ENCODE results near the gene TPCN1. TPM values are rescaled to one million over a fixed set of nuclear protein-coding genes. Genes with fewer than 3 reads are reported as not detected.

TPCN1 gene
- polyA plus RNA-seq, 5 donors: 21.7 to 36.0 (median 28.8) TPM

DNA sequence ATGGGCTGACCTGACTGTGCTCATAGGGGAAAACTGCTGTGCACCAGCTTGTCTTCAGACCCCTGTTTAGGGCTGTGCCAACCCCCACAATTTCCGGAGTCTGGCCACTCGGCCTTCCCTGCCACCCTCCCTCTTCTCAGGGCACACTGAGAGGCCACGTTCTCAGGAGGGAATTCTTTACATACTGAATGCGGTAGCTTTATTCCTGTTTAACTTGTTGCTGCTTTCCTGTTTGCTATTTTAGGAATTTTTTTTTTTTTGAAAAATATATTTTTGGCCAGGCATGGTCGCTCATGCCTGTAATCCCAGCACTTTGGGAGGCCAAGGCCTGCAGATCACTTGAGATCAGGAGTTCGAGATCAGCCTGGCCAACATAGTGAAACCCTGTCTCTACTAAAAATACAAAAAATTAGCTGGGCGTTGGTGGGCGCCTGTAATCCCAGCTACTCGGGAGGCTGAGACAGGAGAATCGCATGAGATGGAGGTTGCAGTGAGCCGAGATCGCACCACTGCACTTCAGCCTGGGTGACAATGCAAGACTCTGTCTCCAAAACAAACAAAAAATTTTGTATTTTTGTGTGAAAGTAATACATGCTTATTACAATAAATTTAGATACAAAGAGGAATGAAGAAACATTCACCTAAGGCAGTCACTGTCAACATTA lies 39.5 kb downstream of the TPCN1 start:
- no peak for DNase-seq

DNA sequence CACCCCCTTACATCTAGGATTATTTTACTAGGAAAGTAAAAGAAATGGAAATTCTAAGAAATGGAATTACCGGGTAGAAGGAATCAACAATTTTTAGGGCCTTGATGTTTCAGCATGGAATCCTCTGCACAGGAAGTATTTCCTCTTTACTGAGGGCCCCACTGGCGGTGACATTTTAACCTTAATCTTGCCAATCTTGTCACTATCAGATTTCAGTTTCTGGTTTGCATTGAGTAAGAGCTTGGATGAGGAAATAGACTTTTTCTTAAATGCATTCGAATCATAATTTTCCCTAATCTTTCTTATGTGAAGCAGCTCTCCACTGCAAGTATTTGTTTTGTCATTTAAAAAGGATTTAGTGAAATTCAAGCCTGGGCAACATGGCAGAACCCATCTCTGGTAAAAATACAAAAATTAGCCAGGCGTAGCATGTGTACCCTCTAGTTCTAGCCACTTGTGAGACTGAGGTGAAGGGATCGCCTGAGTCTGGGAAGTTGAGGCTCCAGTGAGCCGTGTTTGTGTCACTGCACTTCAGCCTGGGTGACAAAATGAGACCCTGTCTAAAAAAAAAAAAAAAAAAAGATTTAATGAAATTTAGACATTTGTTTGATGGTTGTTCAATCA lies 40.7 kb downstream of the TPCN1 start:
- DNase-seq: no peak

DNA sequence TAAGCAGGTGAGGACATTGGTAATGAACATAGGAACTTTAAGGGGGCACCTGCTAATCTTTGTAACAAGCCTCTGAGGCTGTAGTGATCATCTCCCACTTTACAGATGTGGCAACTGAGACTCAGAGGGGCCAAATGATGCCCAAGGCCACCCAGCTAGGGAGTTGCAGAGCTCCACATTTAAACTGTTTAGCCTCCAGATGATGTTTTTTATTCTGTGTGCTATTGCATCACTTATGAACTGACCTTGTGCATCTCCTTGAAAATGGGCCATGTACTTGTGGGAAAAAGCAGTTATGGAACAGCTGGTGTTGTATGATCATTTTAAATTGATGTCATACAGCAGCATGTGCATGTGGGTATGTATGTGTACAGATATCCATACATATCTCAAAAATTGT lies 41.4 kb downstream of the TPCN1 start:
- DNase-seq: no peak

DNA sequence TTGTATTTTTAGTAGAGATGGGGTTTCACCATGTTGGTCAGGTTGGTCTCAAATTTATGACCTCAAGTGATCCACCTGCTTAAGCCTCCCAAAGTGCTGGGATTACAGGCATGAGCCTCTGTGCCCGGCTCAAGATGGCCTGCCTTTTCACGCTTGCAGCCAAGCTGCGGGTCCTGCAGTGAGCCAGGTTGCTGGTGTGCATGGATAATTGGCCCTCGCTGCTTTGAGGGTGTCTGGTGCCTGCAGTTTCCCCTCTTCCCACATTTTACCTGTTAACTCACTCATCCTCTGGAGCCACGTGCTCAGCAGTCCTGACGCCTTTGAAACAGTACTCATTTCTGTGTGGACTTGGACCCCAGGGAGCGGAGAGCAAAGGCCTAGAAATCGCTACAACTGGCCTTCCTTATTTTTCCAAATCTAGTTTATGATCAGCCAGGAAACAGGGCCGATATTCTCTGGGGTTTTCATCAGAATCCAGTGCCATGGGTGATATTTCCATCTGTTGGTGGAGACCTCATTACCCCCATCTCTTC lies 42.2 kb downstream of the TPCN1 start:
- DNase-seq: no peak

DNA sequence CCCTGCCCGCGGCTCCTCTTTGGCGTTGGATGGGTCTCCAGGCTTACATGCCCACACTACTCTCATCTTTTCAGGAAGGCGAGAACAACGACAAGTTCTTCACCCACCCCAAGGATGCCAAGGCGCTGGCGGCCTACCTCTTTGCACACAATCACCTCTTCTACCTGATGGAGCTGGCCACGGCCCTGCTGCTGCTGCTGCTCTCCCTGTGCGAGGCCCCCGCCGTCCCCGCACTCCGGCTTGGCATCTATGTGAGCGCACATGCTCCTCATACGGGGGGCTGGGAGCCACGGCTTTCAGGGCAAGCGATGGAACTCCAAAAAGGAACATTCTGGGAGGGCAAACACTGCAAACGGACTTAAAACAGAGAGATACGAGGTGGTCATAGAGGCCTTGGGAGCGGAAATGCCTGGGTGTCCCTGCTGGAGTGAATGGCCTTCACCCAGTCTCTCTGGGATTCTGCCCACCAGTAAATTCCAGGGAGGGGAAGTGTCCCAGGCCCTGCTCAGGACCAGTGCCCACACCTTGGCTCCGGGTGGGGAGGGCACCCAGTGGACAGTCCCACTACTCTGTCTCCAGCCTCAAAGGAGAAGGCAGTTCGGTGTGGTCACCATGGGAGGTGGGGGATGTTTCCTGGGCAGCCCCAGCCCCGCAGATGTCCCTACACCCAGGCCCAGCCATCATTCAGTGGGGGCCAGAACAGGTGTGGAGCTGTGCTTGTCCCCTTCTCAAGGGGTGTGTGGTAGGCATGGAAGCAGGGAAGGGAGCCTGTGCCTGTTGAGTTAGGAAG lies 45.0 kb downstream of the TPCN1 start:
- DNase-seq: no peak

DNA sequence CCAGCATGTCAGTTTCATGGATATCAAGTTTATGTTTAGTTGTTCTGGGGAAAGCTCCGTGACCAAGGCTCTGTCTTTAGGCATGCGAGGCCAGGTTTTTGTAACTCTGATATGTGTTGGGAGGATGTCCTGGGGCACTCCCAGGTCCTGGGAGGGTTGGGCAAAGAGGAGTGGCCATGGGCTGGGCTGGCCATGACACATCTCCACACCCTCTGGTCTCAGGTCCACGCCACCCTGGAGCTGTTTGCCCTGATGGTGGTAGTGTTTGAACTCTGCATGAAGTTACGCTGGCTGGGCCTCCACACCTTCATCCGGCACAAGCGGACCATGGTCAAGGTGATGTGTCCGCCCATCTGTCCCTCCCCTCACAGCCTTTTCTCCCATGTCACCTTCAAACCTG lies 46.4 kb downstream of the TPCN1 start:
- DNase-seq: no peak

DNA sequence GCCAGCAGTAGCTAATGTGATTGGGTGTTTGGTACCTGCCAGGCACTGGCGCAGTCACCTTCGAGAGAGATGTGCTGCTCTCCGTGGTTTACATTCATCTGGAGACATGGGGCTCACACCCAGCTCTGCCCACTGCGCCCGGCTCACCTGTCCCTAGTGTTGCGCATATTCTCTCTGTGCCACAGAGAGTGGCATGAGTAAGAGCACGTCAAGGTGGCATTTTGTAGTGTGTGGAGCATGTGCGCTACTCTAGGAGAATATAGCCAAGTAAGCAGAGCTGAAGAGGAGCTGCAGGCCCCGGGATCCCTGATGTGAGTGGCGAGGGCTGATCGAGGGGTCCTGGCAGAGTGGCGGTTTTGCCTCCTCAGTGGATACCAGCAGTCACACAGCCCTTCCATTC lies 46.9 kb downstream of the TPCN1 start:
- DNase-seq: no peak

DNA sequence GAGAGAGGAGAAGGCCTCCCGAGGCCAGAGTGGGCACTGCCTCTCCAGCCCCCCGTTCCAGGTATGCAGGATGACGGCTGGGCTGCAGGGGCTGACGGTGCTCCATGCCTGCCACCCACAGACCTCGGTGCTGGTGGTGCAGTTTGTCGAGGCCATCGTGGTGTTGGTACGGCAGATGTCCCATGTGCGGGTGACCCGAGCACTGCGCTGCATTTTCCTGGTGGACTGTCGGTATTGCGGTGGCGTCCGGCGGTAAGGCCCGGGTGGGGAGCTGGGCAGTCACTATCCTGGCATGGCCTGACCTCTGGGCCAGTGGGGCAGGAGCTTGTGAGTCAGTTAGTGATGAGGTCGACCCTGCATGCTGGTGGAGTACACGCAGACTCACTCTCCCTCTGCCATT lies 47.4 kb downstream of the TPCN1 start:
- DNase-seq: no peak

DNA sequence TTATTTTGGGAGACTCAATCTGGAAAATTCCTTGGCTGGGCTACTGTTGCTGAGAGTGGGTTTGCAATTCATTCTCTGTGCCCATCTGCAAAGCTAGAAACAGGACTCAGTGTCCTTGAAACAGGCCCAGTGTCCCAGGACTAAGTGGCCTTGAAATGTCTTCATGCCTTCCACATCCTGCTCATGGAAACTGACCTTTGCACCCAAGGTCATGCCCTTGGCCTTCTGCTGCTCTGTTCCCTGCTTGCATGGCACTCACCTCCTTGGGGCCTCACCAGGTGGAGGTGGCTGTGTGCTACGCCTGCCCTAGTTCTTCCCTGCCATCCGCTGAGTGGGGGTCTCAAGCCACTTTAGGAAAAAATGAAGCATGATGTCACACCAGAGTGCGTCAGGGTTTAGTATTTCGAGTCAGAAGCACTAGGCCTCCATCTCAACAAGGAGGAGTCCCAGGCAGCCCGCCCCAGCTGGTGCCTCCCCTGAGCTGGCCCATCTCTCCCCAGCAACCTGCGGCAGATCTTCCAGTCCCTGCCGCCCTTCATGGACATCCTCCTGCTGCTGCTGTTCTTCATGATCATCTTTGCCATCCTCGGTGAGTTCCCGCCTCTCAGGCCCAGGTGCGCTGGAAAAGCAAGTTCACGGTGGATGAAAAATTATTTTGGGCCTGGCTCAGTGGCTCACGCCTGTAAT lies 48.1 kb downstream of the TPCN1 start:
- DNase-seq: no peak

DNA sequence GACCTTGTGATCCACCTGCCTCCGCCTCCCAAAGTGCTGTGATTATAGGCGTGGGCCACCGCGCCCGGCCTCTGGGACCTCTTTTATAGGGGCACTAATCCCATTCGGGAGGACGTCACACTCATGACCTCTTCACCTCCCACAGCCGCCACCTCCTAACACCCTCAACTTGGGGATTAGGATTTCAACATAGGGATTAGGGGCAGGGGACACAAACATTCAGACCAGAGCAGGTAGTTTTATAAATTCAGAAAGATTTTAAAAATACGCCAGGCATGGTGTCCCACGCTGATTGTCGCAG lies 49.4 kb downstream of the TPCN1 start:
- DNase-seq: no peak

DNA sequence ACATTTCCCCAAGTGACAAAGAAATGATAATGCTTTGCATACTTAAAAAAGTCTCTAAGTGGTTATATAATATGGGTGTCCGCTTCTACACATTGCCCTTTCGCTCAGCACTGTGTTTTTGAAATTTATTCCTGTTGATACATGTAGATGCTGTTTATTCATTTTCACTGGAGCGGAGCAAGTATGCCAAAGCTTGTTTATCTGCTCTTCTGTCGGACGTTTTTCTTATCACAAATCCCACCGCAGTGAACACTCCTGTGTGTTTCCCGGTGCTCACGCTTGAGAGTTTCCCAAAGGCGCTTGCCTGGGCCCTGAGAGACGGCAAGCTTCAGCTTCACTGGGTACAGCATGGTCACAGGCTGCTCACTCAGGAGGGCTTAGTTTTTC lies 50.2 kb downstream of the TPCN1 start:
- no peak for DNase-seq

DNA sequence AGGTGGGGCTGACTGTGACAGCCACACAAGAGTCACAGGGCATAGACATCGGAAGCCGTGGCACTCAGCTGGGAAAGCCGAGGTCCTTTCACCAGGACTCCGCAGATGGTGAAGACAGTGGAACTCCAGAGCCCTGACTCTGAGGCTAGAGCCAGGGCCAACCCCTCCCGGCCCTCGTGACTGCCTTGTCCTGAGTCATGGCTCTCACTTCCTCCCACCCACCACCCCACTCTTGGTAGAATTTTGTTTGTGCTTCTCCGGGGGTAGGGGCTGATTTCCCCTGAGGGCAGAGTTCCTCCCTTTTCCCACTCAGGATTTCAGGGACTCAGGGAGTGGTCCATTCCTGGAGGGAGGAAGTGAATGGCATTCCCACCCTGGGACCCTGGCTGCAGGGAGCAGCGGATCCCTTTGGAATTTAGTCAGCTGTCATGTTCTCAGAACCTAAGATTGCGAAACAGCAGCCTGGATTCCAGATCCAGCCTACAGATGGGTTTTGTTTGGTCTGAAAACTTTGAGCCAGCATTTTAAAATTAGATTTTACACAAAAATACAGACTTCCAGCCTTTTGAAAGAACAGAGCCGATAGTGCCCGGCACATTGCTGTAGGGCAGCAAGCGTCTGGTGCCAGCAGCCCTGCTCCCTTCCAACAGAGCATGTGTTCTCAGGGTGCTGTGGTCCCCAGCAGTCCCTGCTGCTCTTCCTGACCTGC lies 50.7 kb downstream of the TPCN1 start:
- DNase-seq: peak; percentile 74 to 75

DNA sequence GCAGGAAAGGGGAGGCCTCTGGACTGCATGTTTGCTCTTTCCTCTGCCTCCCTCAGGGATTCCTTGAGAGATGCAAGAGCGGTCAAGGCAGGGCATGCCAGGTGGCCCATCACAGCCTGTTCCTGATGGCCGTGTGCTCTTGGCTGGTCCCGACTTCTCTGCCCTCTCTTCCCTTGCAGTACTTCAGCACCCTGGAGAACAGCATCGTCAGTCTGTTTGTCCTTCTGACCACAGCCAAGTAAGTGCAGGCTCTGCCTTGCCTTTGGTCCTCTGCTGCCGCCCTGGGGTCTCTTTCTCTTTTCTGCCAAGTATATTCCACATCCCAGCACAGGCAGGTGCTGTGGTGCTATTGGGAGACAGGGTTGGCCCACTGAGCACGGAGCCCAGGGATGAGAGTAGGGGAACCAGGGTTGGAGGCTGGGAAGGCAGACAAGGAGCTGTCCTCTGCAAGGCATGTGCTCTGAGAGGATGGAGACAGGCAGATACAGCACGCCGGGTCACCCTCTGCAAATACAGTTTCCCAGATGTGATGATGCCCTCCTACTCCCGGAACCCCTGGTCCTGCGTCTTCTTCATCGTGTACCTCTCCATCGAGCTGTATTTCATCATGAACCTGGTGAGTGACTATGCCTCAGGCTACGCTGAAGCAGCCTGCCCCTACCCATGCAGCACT lies 51.9 kb downstream of the TPCN1 start:
- no peak for DNase-seq

DNA sequence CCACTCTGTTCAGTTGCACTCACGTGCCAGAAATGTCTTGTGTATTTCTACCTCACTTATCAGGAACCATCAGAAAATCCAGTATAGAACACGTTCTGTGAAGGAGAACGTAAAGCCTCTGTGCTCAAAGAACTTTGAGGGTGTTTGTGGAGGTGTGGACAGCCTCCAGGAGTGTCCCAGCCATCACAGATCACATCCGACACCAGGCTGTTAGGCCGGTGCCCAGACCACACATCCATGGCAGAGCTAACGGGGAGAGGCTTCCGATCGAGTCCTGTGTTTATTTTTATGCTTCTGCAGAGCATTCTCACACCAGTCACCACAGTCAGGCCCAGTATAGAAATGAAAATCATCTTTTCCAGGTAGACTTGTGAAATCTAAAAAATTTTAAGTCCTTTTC lies 53.6 kb downstream of the TPCN1 start:
- DNase-seq: no peak

DNA sequence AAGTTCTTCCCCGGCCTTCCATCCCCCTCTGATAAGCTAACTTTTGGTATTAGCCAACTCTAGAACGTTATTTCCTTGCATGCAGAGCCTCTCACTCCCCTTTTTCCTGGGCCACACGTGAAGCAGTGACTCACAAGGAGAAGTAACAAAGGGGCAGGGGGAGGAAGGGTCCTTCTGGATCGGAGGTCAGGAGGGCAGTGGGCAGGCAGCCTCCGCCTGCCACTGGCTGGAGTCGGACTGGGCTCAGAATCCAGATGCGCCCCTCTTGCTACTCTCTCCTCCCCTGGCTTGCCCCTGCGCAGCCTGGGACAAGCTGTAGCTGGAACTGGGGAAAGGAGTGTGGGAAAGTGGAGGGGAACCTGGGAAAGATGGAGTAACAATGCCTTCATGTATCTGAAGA lies 55.0 kb downstream of the TPCN1 start:
- DNase-seq: no peak

DNA sequence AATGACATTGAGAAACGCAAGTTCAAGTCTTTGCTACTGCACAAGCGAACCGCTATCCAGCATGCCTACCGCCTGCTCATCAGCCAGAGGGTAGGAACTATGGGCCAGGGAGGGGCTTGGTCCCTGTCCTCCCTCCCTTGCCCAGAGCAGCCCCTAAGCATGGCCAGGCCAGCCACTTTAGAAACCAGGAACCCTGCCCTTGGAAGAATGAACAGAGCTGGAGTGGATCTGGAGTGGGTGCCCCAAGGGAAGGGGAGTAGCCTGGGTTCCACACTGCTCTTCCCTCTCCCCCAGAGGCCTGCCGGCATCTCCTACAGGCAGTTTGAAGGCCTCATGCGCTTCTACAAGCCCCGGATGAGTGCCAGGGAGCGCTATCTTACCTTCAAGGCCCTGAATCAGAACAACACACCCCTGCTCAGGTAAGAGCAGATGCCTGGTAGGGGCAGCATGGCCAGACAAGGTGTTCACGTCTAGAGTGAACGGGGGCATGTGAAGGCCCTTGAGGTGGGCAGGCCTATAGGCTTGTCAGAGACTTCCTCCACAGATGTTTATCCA lies 55.8 kb downstream of the TPCN1 start:
- DNase-seq: no peak

DNA sequence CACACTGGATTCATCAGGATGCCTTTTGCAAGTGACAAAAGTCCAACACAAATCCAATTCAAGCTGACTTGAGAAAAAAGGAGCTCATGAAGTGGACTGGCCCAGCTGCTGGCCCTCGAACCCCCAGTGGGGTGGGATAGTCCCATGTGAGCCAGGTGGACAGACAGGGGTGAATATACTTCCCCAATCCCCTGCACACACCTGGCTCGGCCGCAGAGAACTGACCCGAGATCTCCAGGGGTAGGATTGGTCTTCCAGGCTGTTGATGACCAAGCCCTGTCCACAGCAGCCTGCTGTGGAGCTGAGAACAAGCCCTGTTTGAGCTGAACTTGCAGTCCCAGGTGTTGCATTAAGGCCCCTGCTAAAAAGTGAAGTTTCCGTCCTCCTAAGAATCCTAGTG lies 56.2 kb downstream of the TPCN1 start:
- DNase-seq: no peak

DNA sequence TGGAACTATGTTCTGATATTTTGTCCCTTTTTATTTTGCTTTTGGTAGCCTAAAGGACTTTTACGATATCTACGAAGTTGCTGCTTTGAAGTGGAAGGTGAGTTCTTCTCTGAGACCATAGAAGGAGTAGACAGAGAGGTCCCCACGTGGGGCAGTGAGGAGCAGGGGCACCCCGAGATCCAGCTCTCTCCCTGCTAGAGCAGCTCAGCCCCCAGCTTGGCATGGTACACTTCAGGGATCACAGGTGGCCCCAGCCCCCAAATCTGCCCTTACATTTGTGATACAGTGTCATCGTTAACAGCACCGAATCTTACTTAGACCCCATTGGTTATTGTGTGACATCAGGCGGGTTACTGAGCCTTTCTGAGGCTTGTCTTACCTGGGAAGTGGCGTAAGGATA lies 56.9 kb downstream of the TPCN1 start:
- DNase-seq: no peak

DNA sequence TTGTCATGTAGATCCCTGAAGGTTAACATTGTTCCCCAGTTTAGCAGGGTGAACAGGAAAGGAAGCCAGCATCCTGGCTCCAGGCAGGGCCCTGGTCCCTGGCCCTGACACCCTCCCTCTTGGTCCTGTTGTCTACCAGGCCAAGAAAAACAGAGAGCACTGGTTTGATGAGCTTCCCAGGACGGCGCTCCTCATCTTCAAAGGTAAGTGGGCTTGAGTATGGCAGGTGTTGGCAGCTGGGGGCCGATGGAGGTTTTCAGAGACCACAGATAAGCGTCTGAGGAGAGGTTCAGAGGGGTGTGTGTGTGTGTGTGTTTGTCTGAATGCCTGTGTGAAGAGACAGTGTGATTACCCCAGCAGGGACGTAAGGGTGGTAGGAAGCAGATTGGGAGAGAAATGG lies 57.4 kb downstream of the TPCN1 start:
- DNase-seq: no peak

DNA sequence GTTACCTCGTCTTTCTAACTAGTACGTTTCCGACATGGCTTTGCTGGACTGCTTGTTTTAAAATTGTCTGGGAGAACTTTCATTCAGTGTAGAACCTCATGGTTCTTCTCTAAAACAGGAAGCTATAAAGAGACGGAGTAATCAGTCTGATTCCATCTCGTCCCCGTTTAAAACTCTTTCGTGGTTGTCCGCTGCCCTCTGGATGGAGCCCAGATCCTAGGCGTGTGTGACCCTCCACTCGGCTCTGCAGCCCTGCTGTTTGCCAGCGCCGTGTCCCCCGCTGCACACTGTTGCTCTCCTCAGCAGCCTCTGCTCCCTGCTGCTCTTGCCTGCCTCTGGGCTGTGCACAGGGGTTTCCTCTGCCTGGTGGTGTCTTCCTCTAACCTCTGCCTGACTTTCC lies 63.5 kb downstream of the TPCN1 start:
- DNase-seq: no peak

Data from right lung (tissue), 5 donors.